H1 (cell line): ENCODE results near the gene CMTM5. TPM values are rescaled to one million over a fixed set of nuclear protein-coding genes. Genes with fewer than 3 reads are reported as not detected.

ENCODE experiments used
- CTCF ChIA-PET: fragments of 300-600 bp; sonication (Branson Sonifier 250); formaldehyde crosslinking; loops from one replicate; lab custom pipeline; 2021; ENCODE audit not compliant: partially characterized antibody; lab: Charles Lee
- POLR2A ChIA-PET: fragments of 300-600 bp; sonication (Branson Sonifier 250); formaldehyde crosslinking; loops from one replicate; lab custom pipeline; 2021; ENCODE audit warnings: inconsistent platforms; ENCODE audit not compliant: partially characterized antibody; lab: Charles Lee
- DNase-seq, 2 experiments: peaks; one replicate each; pipeline versions ENCODE4 v3.0.0 to v3.0.0-alpha.2; 2010 to 2022; ENCODE audit warnings: low spot score in 2 of 2, low read depth in 1 of 2, mixed read lengths in 1 of 2
- FAIRE-seq: peaks from 2 replicates; lab custom pipeline; 2011; peaks lifted over from hg19 to GRCh38; lab: Jason Lieb, UNC
- H2AFZ ChIP-seq: 2 replicates; pipeline ENCODE4 v1.8.1; 2012; ENCODE audit warnings: low read length, inconsistent platforms
- H2AK5ac ChIP-seq: 2 replicates; pipeline ENCODE4 v1.6.1; 2013; ENCODE audit warnings: low read depth, low read length
- H2BK120ac ChIP-seq: replicated peaks from 2 replicates; pipeline ENCODE3; 2013; ENCODE audit warnings: low read depth, low read length, inconsistent platforms
- H2BK12ac ChIP-seq: 2 replicates; pipeline ENCODE4 v1.6.1; 2013; ENCODE audit warnings: low read depth, low read length
- H2BK15ac ChIP-seq: 2 replicates; pipeline ENCODE4 v1.6.1; 2013; ENCODE audit warnings: low read length
- H2BK20ac ChIP-seq: 2 replicates; pipeline ENCODE4 v1.6.1; 2013; ENCODE audit warnings: low read length
- H2BK5ac ChIP-seq: 2 replicates; pipeline ENCODE4 v1.6.1; 2013; ENCODE audit warnings: low read depth, low read length
- H3K14ac ChIP-seq: 2 replicates; pipeline ENCODE4 v1.6.1; 2013; ENCODE audit warnings: inconsistent platforms; ENCODE audit not compliant: insufficient read length
- H3K18ac ChIP-seq: 2 replicates; pipeline ENCODE4 v1.6.1; 2013; ENCODE audit warnings: low read length; ENCODE audit errors: extremely low read depth
- H3K23ac ChIP-seq: 2 replicates; pipeline ENCODE4 v1.6.1; 2013; ENCODE audit warnings: inconsistent platforms; ENCODE audit not compliant: insufficient read length
- H3K23me2 ChIP-seq: 2 replicates; pipeline ENCODE4 v1.6.1; 2013; ENCODE audit warnings: low read depth, low read length
- H3K27ac ChIP-seq: 2 replicates; pipeline ENCODE4 v1.6.1; 2011; ENCODE audit warnings: low read depth, low read length, inconsistent platforms
- H3K27me3 ChIP-seq, 4 experiments: replicated peaks in 1 of 4; 1 replicate in 1 of 4; 2 replicates in 3 of 4; pipeline versions ENCODE4 v1.6.1 to v1.8.1; 2011 to 2013; ENCODE audit warnings: low read length in 3 of 4, mild to moderate bottlenecking in 3 of 4, inconsistent platforms in 2 of 4, mixed read lengths in 2 of 4, moderate library complexity in 1 of 4; ENCODE audit not compliant: control insufficient read depth in 3 of 4, insufficient read depth in 3 of 4; ENCODE audit errors: extremely low read depth in 1 of 4
- H3K36me3 ChIP-seq, 4 experiments: 2 replicates each; pipeline versions ENCODE4 v1.6.1 to v1.8.1; 2011 to 2013; ENCODE audit warnings: mild to moderate bottlenecking in 4 of 4, low read length in 3 of 4, moderate library complexity in 2 of 4, control low read depth in 1 of 4, inconsistent platforms in 1 of 4; ENCODE audit not compliant: insufficient read depth in 4 of 4, control insufficient read depth in 2 of 4
- H3K4ac ChIP-seq: replicated peaks from 2 replicates; pipeline ENCODE3; 2013; ENCODE audit warnings: low read length, low read depth, mixed read lengths, inconsistent platforms; ENCODE audit not compliant: insufficient read length
- H3K4me1 ChIP-seq, 4 experiments: replicated peaks in 1 of 4; 1 replicate in 1 of 4; 2 replicates in 3 of 4; pipeline versions ENCODE4 v1.6.1 to v1.8.1; 2011 to 2013; ENCODE audit warnings: low read length in 3 of 4, inconsistent platforms in 2 of 4, mixed read lengths in 1 of 4; ENCODE audit not compliant: insufficient read depth in 4 of 4, control insufficient read depth in 3 of 4
- H3K4me2 ChIP-seq, 2 experiments: 2 replicates each; pipeline versions ENCODE4 v1.6.1 to v1.8.1; 2011 to 2013; ENCODE audit warnings: low read depth in 2 of 2, low read length in 2 of 2, control low read depth in 1 of 2, inconsistent platforms in 1 of 2, mild to moderate bottlenecking in 1 of 2; ENCODE audit not compliant: insufficient read depth in 1 of 2
- H3K4me3 ChIP-seq, 4 experiments: fragments of 200-600, 300-600 bp in 1 of 4; sonication (generic), shearing (Covaris generic), sonication (Bioruptor Twin) in 1 of 4; 2 replicates each; pipeline versions ENCODE4 v1.5.1 to v1.8.1; 2011 to 2016; ENCODE audit warnings: low read length in 4 of 4, low read depth in 3 of 4, control low read depth in 2 of 4, inconsistent platforms in 2 of 4, mild to moderate bottlenecking in 2 of 4, mixed read lengths in 1 of 4, moderate library complexity in 1 of 4; ENCODE audit not compliant: insufficient read depth in 2 of 4; ENCODE audit errors: extremely low read depth in 1 of 4
- H3K56ac ChIP-seq: replicated peaks from 2 replicates; pipeline ENCODE3; 2013; ENCODE audit warnings: low read depth, mild to moderate bottlenecking, mixed read lengths, low read length, inconsistent platforms; ENCODE audit not compliant: insufficient read length
- H3K79me1 ChIP-seq: 2 replicates; pipeline ENCODE4 v1.6.1; 2013; ENCODE audit warnings: low read depth, low read length, control low read depth
- H3K79me2 ChIP-seq, 2 experiments: 2 replicates each; pipeline versions ENCODE4 v1.6.1 to v1.8.1; 2012 to 2013; ENCODE audit warnings: low read length in 2 of 2, mild to moderate bottlenecking in 2 of 2, inconsistent platforms in 1 of 2; ENCODE audit not compliant: insufficient read depth in 2 of 2, control insufficient read depth in 1 of 2
- H3K9ac ChIP-seq, 4 experiments: replicated peaks in 1 of 4; 1 replicate in 1 of 4; 2 replicates in 3 of 4; pipeline versions ENCODE4 v1.6.1 to v1.8.1; 2011 to 2013; ENCODE audit warnings: low read depth in 3 of 4, low read length in 3 of 4, control low read depth in 2 of 4, mild to moderate bottlenecking in 2 of 4, moderate library complexity in 2 of 4, inconsistent platforms in 1 of 4; ENCODE audit errors: extremely low read depth in 1 of 4
- H3K9me3 ChIP-seq, 2 experiments: 2 replicates each; pipeline versions ENCODE4 v1.6.1 to v1.8.1; 2012 to 2013; ENCODE audit warnings: mild to moderate bottlenecking in 2 of 2, moderate library complexity in 2 of 2, control low read depth in 1 of 2, inconsistent platforms in 1 of 2, low read depth in 1 of 2, low read length in 1 of 2, mixed read lengths in 1 of 2; ENCODE audit not compliant: insufficient read depth in 2 of 2
- H4K20me1 ChIP-seq, 2 experiments: replicated peaks in 1 of 2; 2 replicates each; pipeline versions ENCODE3 to v1.8.1; 2011 to 2013; ENCODE audit warnings: inconsistent platforms in 2 of 2, low read length in 2 of 2, mild to moderate bottlenecking in 1 of 2; ENCODE audit not compliant: insufficient read depth in 2 of 2, control insufficient read depth in 1 of 2
- H4K5ac ChIP-seq: 2 replicates; pipeline ENCODE4 v1.6.1; 2013; ENCODE audit warnings: low read length, low read depth, mixed read lengths, inconsistent platforms; ENCODE audit not compliant: insufficient read length
- H4K8ac ChIP-seq: 2 replicates; pipeline ENCODE4 v1.8.0; 2013; ENCODE audit warnings: mild to moderate bottlenecking, moderate library complexity, low read length, inconsistent platforms; ENCODE audit not compliant: insufficient read depth; ENCODE audit errors: extremely low read depth
- H4K91ac ChIP-seq: replicated peaks from 2 replicates; pipeline ENCODE3; 2013; ENCODE audit warnings: low read length, mixed read lengths, inconsistent platforms; ENCODE audit not compliant: insufficient read length
- SRF ChIP-seq: IDR thresholded peaks from 2 replicates; pipeline ENCODE4 v1.6.1; 2011; ENCODE audit warnings: mild to moderate bottlenecking, low read depth, low read length, moderate library complexity
- WGBS, 2 experiments: shearing (Covaris generic) in 1 of 2; methylation state at CpG; one replicate each; pipeline versions ENCODE4 v1.1.6 to v1.1.7; 2013 to 2015; ENCODE audit warnings: low lambda C conversion rate in 2 of 2, mixed read lengths in 2 of 2, inconsistent platforms in 1 of 2, low coverage in 1 of 2, missing lambda C conversion rate in 1 of 2; ENCODE audit not compliant: insufficient replicate concordance in 2 of 2, insufficient coverage in 1 of 2, insufficient read length in 1 of 2; ENCODE audit errors: extremely low coverage in 1 of 2, missing lambda C conversion rate in 1 of 2; 5-methylcytosine and 5-hydroxymethylcytosine counted together
- polyA plus RNA-seq, 7 experiments: library from polyadenylated mRNA; depleted of rRNA in 3 of 7; stranded (reverse) in 5 of 7; unstranded in 2 of 7; fragments of >200 nt in 5 of 7; fragments of 200-250 nt in 2 of 7; gene quantifications; 1 replicate in 5 of 7; 2 replicates in 1 of 7; 4 replicates in 1 of 7; pipeline versions ENCODE4 v1.2.1 to v1.2.3, GENCODE V29; 2011 to 2013; ENCODE audit warnings: missing spikeins in 2 of 7, mixed read lengths in 2 of 7
- total RNA-seq: library from RNA; stranded (reverse); fragmentation: NEBNext Ultra II Directional; extraction: Animal tissue kit (Norgen Biotek cat#: 25700); gene quantifications from 2 replicates; pipeline ENCODE4 v1.2.1, GENCODE V29; 2021

Gene CMTM5
- total and polyA plus RNA-seq, 2 of the 8 experiments (the other 6 are each of a cell fraction or from before 2014, with no cell fraction given): 2.1 TPM; not detected in 1

GRCh38 chr14:23349156-23349845, 27.5 kb upstream of the CMTM5 start:
- Histone ChIP-seq H3K4me3 (no peak overlapping the region), H4K91ac (no peak overlapping the region), H3K18ac (no peak overlapping the region), H2BK120ac (no peak overlapping the region), H3K23me2 (peaks cover 10% of the 10 kb centered on the region), H3K36me3 (no peaks in the 10 kb centered on the region), H4K5ac (no peak overlapping the region), H3K9me3 (no peaks in the 10 kb centered on the region), H3K79me2 (no peaks in the 10 kb centered on the region), H2AFZ (no peak overlapping the region), H3K56ac (no peak overlapping the region), H2BK20ac (no peak overlapping the region), H3K27me3 (peaks cover 0 to 12% (median 9%) of the 10 kb centered on the region in 4 experiments; a peak in 6 of 7 replicates), H4K20me1 (peaks cover 0 to 3% of the 10 kb centered on the region in 2 experiments), H3K4me1 (peaks cover 1 to 7% (median 2%) of the 10 kb centered on the region in 4 experiments), H3K23ac (no peak overlapping the region), H3K4ac (no peak overlapping the region), H3K27ac (no peak overlapping the region), H3K9ac (no peak overlapping the region), H2BK5ac (no peak overlapping the region), H3K4me2 (no peak overlapping the region), H4K8ac (no peak overlapping the region; the same call in 1 of the 2 replicates), H2BK12ac (no peak overlapping the region), H2AK5ac (no peak overlapping the region), H3K79me1 (no peaks in the 10 kb centered on the region), H2BK15ac (no peak overlapping the region), H3K14ac (no peak overlapping the region)
- ChIA-PET POLR2A (interaction anchor here (6.4 kb wide), 1 partner anchor 14 kb away, joined by 73 read pairs; the partner anchor contains the start of gene EFS), CTCF (interaction anchor here (1.0 to 5.9 kb wide), 6 partner anchors 10 to 55 kb away, joined by 3 to 69 read pairs (median 3); no protein-coding TSS in a partner anchor)
- 74% methylated on average over 8 of the region's 8 CpGs; no CpG with 5 or more reads in 1 of the 2 experiments for WGBS, 2 experiments
- DNase-seq (no peak), FAIRE-seq (no peak)
- TF ChIP-seq SRF: no peak
